HCT116 (cell line): Measurements from ENCODE around the gene SPIRE1.

Experiments
- EZH2phosphoT487 ChIP-seq: fragments of 200-600 bp; IDR thresholded peaks from 2 replicates; pipeline ENCODE4 v1.6.1; 2018; ENCODE audit warnings: antibody characterized with exemption, borderline replicate concordance
- FOSL1 ChIP-seq: IDR thresholded peaks from 2 replicates; pipeline ENCODE4 v1.6.1; 2012; ENCODE audit warnings: low read depth
- TF ChIP-seq, protein P1 (sequence below), 3 experiments: fragments of 200-600 bp in 1 of 3; sonication (generic) in 1 of 3; IDR thresholded peaks in 2 of 3; conservative IDR thresholded peaks in 1 of 3; 2 replicates each; pipeline ENCODE4 v1.5.1; 2012 to 2017; ENCODE audit warnings: low read depth in 2 of 3, low read length in 2 of 3, antibody characterized with exemption in 1 of 3, borderline replicate concordance in 1 of 3, control low read depth in 1 of 3, mild to moderate bottlenecking in 1 of 3, mixed read lengths in 1 of 3, mixed run types in 1 of 3, moderate library complexity in 1 of 3; ENCODE audit not compliant: insufficient read depth in 1 of 3

DNA sequence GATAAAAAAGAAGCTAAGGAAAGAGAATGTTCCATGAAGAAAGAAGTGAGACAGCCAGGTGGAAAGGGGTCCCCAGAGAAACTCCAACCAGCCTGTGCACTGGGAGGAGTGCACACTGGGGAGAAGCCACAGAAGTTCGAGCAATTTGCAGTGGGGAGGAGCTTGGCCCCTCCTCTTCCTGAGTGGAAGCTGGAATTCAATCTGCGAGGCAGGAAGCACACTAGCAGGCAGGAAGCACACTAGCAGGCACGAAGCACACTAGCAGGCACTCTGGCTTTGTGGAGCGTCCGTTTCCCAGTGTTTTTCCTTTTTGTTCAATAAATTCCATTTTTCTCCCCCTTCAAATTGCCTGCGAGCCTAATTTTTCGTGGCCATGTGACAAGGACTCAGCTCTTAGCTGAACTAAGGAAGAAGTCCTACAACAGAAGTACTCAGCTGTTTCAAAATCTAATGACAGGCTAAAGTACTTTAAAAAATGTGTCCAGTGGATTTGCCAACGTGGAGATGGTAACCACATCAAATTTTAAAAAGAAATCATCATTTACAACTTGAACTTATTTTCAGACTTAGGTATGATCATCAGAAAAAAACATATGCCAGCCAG, 21.4 kb upstream of the SPIRE1 start:
- TF ChIP-seq EZH2phosphoT487 = no peak
- TF ChIP-seq, protein P1, sequence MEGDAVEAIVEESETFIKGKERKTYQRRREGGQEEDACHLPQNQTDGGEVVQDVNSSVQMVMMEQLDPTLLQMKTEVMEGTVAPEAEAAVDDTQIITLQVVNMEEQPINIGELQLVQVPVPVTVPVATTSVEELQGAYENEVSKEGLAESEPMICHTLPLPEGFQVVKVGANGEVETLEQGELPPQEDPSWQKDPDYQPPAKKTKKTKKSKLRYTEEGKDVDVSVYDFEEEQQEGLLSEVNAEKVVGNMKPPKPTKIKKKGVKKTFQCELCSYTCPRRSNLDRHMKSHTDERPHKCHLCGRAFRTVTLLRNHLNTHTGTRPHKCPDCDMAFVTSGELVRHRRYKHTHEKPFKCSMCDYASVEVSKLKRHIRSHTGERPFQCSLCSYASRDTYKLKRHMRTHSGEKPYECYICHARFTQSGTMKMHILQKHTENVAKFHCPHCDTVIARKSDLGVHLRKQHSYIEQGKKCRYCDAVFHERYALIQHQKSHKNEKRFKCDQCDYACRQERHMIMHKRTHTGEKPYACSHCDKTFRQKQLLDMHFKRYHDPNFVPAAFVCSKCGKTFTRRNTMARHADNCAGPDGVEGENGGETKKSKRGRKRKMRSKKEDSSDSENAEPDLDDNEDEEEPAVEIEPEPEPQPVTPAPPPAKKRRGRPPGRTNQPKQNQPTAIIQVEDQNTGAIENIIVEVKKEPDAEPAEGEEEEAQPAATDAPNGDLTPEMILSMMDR (IDR thresholded peaks at IDR 0.05 in 2 of 3, conservative IDR thresholded peaks at IDR 0.05 in 1 of 3; ENCODE audit: borderline replicate concordance in 1 of 3, insufficient read depth in 1 of 3, low read depth in 2 of 3, low read length in 2 of 3) = no peak
- no peak for TF ChIP-seq FOSL1
